ENCODE measurements around the gene SMG6. TPM values are rescaled to one million over a fixed set of nuclear protein-coding genes. Genes with fewer than 3 reads are reported as not detected.

The SMG6 gene
- polyA plus RNA-seq, 4 donors = 27.8 to 36.6 (median 31.2) TPM

GRCh38 chr17:2054512-2055291 lies 248.9 kb downstream of the SMG6 start, which contains the start of gene HIC1:
TSS of gene HIC1 (plus strand) at chr17:2055103. CDS start at chr17:2056691, 1,588 bp downstream.
- no peak for DNase-seq (ENCODE audit: low read depth in 4 of 4, low spot score in 2 of 4)

- DNase-seq (ENCODE audit: low read depth in 4 of 4, low spot score in 2 of 4) = no peak
Observed at GRCh38 chr17:2054262-2054511, 249.4 kb downstream of the SMG6 start.

GRCh38 chr17:2053380-2054261 lies 250.0 kb downstream of the SMG6 start:
- DNase-seq (ENCODE audit: low read depth in 4 of 4, low spot score in 2 of 4) = no peak

GRCh38 chr17:2051933-2052559 lies 251.5 kb downstream of the SMG6 start:
- DNase-seq (ENCODE audit: low read depth in 4 of 4, low spot score in 2 of 4) = no peak

- DNase-seq (ENCODE audit: low read depth in 4 of 4, low spot score in 2 of 4) = no peak
Observed at GRCh38 chr17:2051061-2051932, 252.3 kb downstream of the SMG6 start.

GRCh38 chr17:2050300-2051060 lies 253.1 kb downstream of the SMG6 start:
- DNase-seq (ENCODE audit: low read depth in 4 of 4, low spot score in 2 of 4) = no peak

- DNase-seq (ENCODE audit: low read depth in 4 of 4, low spot score in 2 of 4) = no peak
Observed at GRCh38 chr17:2049333-2050299, 254.0 kb downstream of the SMG6 start.

- no peak for DNase-seq (ENCODE audit: low read depth in 4 of 4, low spot score in 2 of 4)
Observed at GRCh38 chr17:2048805-2049204, 254.8 kb downstream of the SMG6 start.

GRCh38 chr17:2047590-2047989 lies 256.0 kb downstream of the SMG6 start:
- DNase-seq (ENCODE audit: low read depth in 4 of 4, low spot score in 2 of 4) = no peak

- no peak for DNase-seq (ENCODE audit: low read depth in 4 of 4, low spot score in 2 of 4)
Observed at GRCh38 chr17:2044263-2044894, 259.2 kb downstream of the SMG6 start.

GRCh38 chr17:2043785-2044184 lies 259.8 kb downstream of the SMG6 start:
- DNase-seq (ENCODE audit: low read depth in 4 of 4, low spot score in 2 of 4) = no peak

GRCh38 chr17:2042933-2043332 lies 260.7 kb downstream of the SMG6 start:
- DNase-seq (ENCODE audit: low read depth in 4 of 4, low spot score in 2 of 4) = no peak

- DNase-seq (ENCODE audit: low read depth in 4 of 4, low spot score in 2 of 4) = no peak
Observed at GRCh38 chr17:2042390-2042847, 261.2 kb downstream of the SMG6 start.

- peak; percentile 91 to 94 (median 92) for DNase-seq (ENCODE audit: low read depth in 4 of 4, low spot score in 2 of 4)
Observed at GRCh38 chr17:2041561-2042389, 261.8 kb downstream of the SMG6 start, which contains the start of gene OVCA2. TSS of gene OVCA2 (plus strand) at chr17:2042022. CDS start at chr17:2042048, 26 bp downstream.

- DNase-seq (ENCODE audit: low read depth in 4 of 4, low spot score in 2 of 4) = no peak
Observed at GRCh38 chr17:2040942-2041560, 262.5 kb downstream of the SMG6 start.

GRCh38 chr17:2040219-2040827 lies 263.3 kb downstream of the SMG6 start:
- DNase-seq (ENCODE audit: low read depth in 4 of 4, low spot score in 2 of 4) = no peak
